H7 (cell line): Measurements from ENCODE around the gene RGPD3. TPM values are rescaled to one million over a fixed set of nuclear protein-coding genes. Genes with fewer than 3 reads are reported as not detected.
"Not testable (repeated sequence)": the region's sequence is repeated elsewhere in the genome, so short reads cannot be mapped to it uniquely, and the experiment has no call there.

Experiments
- DNase-seq: peaks from one replicate; pipeline ENCODE4 v3.0.0; 2012
- H3K27me3 ChIP-seq: 2 replicates; pipeline ENCODE4 v1.6.0; 2011; ENCODE audit warnings: mild to moderate bottlenecking, low read length; ENCODE audit not compliant: control insufficient read depth, insufficient read depth
- H3K36me3 ChIP-seq: replicated peaks from 2 replicates; pipeline ENCODE4 v1.5.1; 2011; ENCODE audit warnings: low read length; ENCODE audit not compliant: control insufficient read depth, insufficient read depth
- H3K4me3 ChIP-seq: 2 replicates; pipeline ENCODE4 v1.5.1; 2011; ENCODE audit warnings: low read depth, mild to moderate bottlenecking, control low read depth, low read length, moderate library complexity; ENCODE audit not compliant: insufficient read depth
- total RNA-seq: library from RNA; depleted of rRNA; stranded (reverse); fragments of >200 nt; shearing (Covaris generic); gene quantifications from 2 replicates; pipeline ENCODE4 v1.2.3, GENCODE V29; 2014; rRNA removed

The RGPD3 gene
- total RNA-seq, result 0.17 and 0.18 TPM in 2 replicates

DNA sequence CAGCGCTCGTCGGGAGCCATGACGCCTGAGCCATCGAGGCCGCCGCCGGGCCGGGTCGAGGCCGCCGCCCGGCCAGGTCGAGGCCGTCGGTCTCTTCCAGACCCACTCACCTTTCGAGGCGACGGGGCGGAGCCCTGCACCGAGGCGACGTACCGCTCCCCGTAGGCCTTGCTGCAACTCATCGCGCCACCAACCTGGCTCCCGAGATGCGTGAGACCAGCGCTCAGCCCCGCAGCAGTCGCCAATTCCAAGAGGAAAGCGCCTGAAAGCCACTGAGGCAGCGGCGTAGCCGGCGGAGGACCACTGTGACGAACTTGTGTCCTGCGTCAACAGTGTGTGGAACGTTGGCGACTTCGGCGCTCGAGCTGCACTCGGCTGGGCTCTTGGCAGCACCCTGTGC lies at the start of gene RGPD3:
RGPD3 (minus strand) TSS at position 307 of the 400 bp plus-strand sequence; CDS start at position 182, 125 bp downstream.
- H3K4me3 ChIP-seq, H3K27me3 ChIP-seq, DNase-seq, H3K36me3 ChIP-seq: not testable (repeated sequence)

- Histone ChIP-seq H3K4me3 (no peak overlapping the region), H3K36me3 (no peaks in the 10 kb centered on the region)
- DNase-seq, result no peak
These were observed 49.1 kb upstream of the RGPD3 start for GRCh38 chr2:106517329-106517728.

DNA sequence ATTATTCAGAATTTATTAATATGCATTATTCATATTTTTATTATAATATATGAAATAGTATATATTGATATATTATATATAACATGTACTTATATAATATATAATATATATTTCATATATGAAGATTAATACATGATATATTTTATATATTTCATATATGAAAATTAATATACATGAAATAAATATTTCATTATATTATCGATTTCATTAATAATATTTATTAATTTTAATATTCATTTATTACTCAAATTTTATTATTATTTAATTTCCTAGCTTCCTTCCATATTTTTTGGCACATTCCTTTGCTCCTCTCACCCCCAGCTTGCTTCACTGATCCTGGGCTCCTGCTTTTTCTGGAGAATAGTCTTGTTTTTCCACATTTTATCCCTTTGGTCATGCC lies 48.7 kb upstream of the RGPD3 start:
- no peaks in the 10 kb centered on the region for H3K27me3 ChIP-seq
- H3K4me3 ChIP-seq, result no peak overlapping the region
- DNase-seq, result no peak
- H3K36me3 ChIP-seq, result no peaks in the 10 kb centered on the region

More at GRCh38 chr2:106517329-106517728, 49.1 kb upstream of the RGPD3 start:
- no peaks in the 10 kb centered on the region for H3K27me3 ChIP-seq

DNA sequence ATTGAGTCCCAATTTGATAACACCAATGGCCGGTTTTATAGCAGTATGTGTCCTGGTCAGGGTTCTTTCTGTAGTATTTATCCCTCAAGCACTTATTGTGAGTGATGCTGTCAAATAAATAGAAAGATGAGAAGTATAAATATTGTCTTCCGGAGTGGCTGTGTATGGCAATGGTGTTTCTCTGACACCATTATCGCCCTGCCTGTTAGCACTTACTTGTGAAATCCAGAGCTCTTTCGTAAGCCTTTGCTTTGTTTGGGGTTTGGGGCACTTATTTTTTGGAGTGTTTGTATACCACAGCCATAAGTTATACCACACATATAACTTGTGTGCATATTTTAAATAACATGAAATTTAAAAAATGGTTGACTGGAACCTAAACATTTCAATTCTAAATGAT lies 48.2 kb upstream of the RGPD3 start:
- H3K27me3 ChIP-seq, result no peaks in the 10 kb centered on the region
- H3K36me3 ChIP-seq, result no peaks in the 10 kb centered on the region
- DNase-seq, result no peak
- H3K4me3 ChIP-seq, result no peak overlapping the region

DNA sequence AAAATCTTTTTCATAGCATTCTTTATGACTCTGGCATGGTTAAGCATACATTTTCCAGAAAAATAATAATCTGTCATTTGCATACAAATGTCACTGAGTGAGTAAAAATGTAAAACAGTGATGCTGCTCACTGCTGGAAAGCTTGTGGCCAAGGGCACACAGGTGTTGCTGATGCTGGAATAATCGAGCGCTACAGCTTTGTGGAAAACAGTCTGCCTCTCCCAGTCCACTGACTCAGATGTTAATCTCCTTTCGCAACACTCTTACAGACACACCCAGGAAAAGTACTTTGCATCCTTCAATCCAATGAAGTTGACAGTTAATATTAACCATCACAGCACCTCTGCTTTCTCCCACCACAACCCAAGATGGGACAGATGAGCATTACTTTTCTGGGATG lies 46.6 kb upstream of the RGPD3 start:
- H3K4me3 ChIP-seq, H3K36me3 ChIP-seq, DNase-seq, H3K27me3 ChIP-seq: not testable (repeated sequence)

DNA sequence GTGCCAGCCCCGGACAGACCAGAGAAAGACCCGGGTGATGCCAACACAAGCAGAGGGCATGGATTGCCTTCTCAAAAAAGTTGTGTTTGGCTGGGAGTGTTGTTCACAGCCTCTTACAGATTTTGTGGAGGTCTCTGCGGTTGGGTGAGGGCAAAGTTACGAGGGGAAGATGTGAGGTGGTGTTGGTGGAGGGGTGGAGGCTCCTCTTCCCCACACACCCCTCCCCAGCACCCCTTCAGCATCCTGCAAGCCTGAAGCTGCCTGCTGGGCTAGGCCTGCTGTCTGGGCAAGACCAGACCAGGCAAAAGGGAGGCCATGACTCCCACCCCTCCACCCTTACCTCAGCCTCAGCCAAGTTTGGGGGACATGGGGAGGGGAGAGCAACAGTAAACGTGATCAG lies 45.2 kb upstream of the RGPD3 start:
- H3K36me3 ChIP-seq, result not testable (repeated sequence)

DNA sequence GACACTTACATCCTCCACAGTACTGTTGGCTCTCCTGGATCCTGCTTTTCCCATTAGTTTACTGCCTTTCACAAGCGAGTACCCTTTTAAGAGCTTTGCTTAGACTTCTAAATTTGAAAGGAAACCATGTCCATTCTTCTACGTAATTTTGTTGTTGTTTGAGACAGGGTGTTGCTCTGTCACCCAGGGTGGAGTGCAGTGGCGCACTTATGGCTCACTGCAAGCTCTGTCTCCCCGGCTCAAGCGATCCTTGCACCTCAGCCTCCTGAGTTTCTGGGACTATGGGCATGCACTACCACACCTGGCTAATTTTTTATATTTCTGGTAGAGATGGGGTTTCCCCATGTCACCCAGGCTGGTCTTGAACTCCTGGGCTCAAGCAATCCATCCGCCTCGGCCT lies 43.7 kb upstream of the RGPD3 start:
- H3K27me3 ChIP-seq, DNase-seq, H3K36me3 ChIP-seq, H3K4me3 ChIP-seq: not testable (repeated sequence)

More for the DNA sequence above, 45.2 kb upstream of the RGPD3 start:
- H3K27me3 ChIP-seq, DNase-seq, H3K4me3 ChIP-seq: not testable (repeated sequence)

DNA sequence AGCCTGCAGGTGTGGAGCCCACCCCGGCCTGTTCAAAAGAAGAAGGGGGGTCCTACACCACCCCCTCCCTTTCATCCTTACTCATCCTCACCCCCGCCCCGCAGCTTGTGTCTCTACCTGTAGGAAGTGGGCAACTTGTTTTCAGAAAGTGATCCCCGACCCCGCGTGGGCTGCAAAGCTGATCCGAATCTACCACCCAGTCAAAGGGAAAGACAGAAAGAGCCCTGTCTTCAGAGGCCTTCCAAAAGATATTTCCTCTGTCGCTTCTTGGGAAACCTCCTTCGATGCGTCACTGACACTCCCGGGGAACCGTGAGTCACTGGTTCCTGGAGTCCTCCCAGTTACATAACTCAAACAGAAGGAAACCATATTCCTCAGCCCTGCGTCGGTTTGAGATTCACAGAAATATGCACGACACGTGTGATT lies 43.3 kb upstream of the RGPD3 start:
- DNase-seq, H3K36me3 ChIP-seq, H3K27me3 ChIP-seq, H3K4me3 ChIP-seq: not testable (repeated sequence)

DNA sequence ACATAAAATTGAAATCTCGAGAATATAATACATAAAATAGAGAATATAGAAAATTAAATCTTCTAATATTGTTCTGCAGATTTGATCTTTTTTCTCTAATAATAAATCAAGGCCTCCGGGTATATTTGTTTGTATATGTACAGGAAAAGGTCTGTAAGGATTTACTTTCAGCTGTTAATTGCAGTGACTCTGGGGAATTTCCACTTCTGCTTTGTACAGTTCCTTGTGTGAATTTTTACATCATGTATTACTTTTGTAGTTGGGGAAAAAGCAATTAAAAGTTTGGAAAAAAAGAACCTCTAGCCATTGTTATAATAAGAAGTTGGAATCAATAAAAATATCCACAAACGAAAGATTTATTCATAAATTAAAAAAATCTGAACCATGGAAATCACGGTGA lies 42.6 kb upstream of the RGPD3 start:
- not testable (repeated sequence) for DNase-seq, H3K4me3 ChIP-seq, H3K27me3 ChIP-seq, H3K36me3 ChIP-seq

GRCh38 chr2:106509374-106509770 lies 41.2 kb upstream of the RGPD3 start:
- not testable (repeated sequence) for H3K27me3 ChIP-seq, H3K36me3 ChIP-seq, H3K4me3 ChIP-seq, DNase-seq

DNA sequence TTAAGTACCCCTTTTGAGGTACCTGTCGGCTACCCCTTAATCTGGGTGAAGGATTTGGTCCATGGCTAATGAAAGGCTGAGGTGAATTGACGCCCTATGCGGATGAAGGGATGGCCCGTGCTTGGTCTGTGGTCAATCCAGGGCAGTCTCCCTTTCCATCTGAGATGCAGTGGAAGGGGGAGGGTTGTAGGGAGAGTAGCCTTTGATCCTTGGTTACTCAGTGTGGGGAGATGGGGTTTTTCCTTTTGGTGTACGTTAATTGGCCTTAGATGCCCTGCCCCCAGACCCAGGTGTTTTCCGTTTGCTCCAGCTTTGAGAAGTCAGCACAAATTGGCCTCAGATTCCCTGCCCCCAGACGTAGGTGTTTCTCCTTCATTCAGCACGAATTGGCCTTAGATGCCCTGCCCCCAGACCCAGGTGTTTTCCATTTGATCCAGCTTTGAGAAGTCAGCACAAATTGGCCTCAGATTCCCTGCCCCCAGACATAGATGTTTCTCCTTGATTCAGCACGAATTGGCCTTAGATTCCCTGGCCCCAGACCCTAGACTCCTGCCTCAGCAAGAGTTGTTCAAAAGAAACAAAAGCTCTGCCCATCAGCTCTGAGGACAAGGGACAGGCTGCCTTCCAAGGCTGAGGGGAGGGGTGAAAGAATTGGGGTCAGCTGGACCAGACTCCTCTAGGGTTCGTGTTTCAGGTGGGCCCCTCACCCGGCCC lies 40.6 kb upstream of the RGPD3 start:
- H3K27me3 ChIP-seq, H3K36me3 ChIP-seq, H3K4me3 ChIP-seq, DNase-seq: not testable (repeated sequence)

GRCh38 chr2:106506002-106506687 lies 37.9 kb upstream of the RGPD3 start:
- H3K4me3 ChIP-seq, H3K36me3 ChIP-seq, H3K27me3 ChIP-seq, DNase-seq: not testable (repeated sequence)

DNA sequence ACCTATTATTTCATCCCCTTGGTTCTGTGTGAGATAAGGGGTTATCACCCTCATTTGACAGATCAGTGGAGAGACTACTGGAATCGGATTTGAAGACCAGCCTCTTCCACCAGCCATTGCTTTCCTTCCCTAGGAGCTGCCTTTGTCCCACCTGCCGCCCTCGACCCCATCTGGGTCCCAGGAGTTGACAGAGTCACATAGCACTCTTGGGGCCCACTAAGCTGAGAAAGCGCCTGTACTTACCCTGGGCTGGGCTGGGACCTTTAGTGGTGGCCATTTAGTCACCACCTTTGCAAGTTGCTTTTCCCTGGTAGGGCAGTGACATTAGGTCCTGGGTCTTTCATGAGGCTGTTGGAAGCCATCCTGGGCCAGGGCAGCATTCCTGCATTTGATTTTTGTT lies 36.6 kb upstream of the RGPD3 start:
- not testable (repeated sequence) for H3K27me3 ChIP-seq, H3K36me3 ChIP-seq, H3K4me3 ChIP-seq, DNase-seq

- H3K4me3 ChIP-seq, H3K27me3 ChIP-seq, H3K36me3 ChIP-seq, DNase-seq: not testable (repeated sequence)
These were observed 36.0 kb upstream of the RGPD3 start for GRCh38 chr2:106504192-106504591.

GRCh38 chr2:106502351-106502750 lies 34.1 kb upstream of the RGPD3 start:
- not testable (repeated sequence) for H3K4me3 ChIP-seq, H3K27me3 ChIP-seq, DNase-seq, H3K36me3 ChIP-seq
